NOMO-1 (cell line): ENCODE results near the gene GPER1.

Source experiments
- DNase-seq, 2 experiments: peaks; one replicate each; lab custom pipeline; 2025; ENCODE audit not compliant: unreplicated experiment in 2 of 2; lab: John Stamatoyannopoulos, UW

GPER1 gene

GRCh38 chr7:1101563-1102431 lies 13.9 kb downstream of the GPER1 start:
- no peak for DNase-seq

GRCh38 chr7:1103009-1103788 lies 15.3 kb downstream of the GPER1 start:
- DNase-seq: no peak

GRCh38 chr7:1103789-1104515 lies 16.0 kb downstream of the GPER1 start:
- no peak for DNase-seq

- DNase-seq: no peak
Measured at GRCh38 chr7:1104516-1105179, 16.7 kb downstream of the GPER1 start.

GRCh38 chr7:1105189-1105588 lies 17.3 kb downstream of the GPER1 start:
- DNase-seq: no peak

- DNase-seq: no peak
Measured at GRCh38 chr7:1106063-1106792, 18.3 kb downstream of the GPER1 start.

- DNase-seq: no peak
Measured at GRCh38 chr7:1106793-1107421, 19.0 kb downstream of the GPER1 start.

- DNase-seq: no peak
Measured at GRCh38 chr7:1108264-1108920, 20.5 kb downstream of the GPER1 start.

- DNase-seq: no peak
Measured at GRCh38 chr7:1109581-1110310, 21.8 kb downstream of the GPER1 start.

- no peak for DNase-seq
Measured at GRCh38 chr7:1110358-1110757, 22.4 kb downstream of the GPER1 start.

GRCh38 chr7:1111156-1111555 lies 23.2 kb downstream of the GPER1 start:
- DNase-seq: no peak

- DNase-seq: no peak
Measured at GRCh38 chr7:1112109-1112508, 24.2 kb downstream of the GPER1 start.

GRCh38 chr7:1112625-1113547 lies 25.0 kb downstream of the GPER1 start:
- no peak for DNase-seq

- no peak for DNase-seq
Measured at GRCh38 chr7:1113548-1113885, 25.6 kb downstream of the GPER1 start.

GRCh38 chr7:1114088-1114487 lies 26.2 kb downstream of the GPER1 start:
- no peak for DNase-seq

- no peak for DNase-seq
Measured at GRCh38 chr7:1114505-1114904, 26.6 kb downstream of the GPER1 start.
